ENCODE measurements around the gene USP9X.

GRCh38 chrX:41209853-41210252 lies 124.6 kb downstream of the USP9X start:
- TF ChIP-seq CREB5 (CRISPR knock-in tag; IDR thresholded peaks at IDR 0.05; ENCODE audit: low read depth) = no peak
- TF ChIP-seq SNAI2 (CRISPR knock-in tag; IDR thresholded peaks at IDR 0.05) = no peak
- no peak for TF ChIP-seq ZNF8 (CRISPR knock-in tag; IDR thresholded peaks at IDR 0.05)
- no peak for TF ChIP-seq POU6F1 (CRISPR knock-in tag; IDR thresholded peaks at IDR 0.05; ENCODE audit: borderline replicate concordance, low read depth)
- TF ChIP-seq CSRNP3 (CRISPR knock-in tag; IDR thresholded peaks at IDR 0.05) = no peak
- no peak for TF ChIP-seq PATZ1 (CRISPR knock-in tag; IDR thresholded peaks at IDR 0.05; ENCODE audit: borderline replicate concordance)

Data from SK-N-SH treated with all-trans-retinoic acid at 6 μM for 48 hours (cell line).